Measurements from ENCODE around the gene GRIPAP1.

DNA sequence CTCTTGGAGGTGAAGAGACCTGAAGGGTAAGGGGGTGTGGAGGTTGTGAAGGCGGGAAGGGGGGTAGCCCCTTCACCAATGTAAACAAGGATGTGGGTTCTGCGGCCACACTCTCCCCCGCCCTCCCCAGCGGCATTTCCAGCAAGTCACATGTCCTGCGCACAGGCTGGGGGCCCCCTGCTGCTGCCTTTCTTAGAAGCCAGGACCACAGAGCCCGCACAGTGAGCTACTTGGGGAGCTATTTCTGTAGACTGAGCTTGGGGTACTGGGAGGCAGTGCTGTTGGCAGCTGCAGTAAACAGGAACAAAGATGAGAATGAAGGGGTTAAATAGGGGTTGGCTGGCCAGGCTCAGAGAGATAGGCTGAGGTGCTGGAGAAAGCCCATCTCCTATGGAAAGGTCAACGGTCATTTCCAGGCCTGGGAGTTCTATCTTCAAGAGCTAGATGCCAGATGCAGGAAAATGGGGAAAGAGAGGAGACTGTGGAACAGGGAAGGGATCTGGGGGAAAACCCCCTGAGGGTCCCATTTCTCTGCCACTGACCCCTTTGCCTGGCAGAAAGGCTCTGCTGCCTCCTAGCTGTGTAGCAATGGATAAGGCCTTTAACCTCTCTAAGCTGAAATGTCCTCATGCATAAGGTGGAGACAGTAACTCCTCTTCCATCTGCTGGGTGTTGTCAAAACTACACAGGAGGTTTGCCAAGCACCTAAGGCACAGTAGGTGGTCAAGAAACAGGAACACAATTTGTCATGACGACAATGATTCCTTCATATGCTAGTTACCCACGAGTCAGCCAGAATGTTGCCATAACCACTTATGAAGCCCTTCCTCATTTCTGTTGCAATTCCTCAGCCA, 64.8 kb downstream of the GRIPAP1 start:
- TF ChIP-seq ZC3H10 (CRISPR knock-in tag; IDR thresholded peaks at IDR 0.05) (no peak), ISL1 (CRISPR knock-in tag; IDR thresholded peaks at IDR 0.05) (no peak), CSRNP3 (CRISPR knock-in tag; IDR thresholded peaks at IDR 0.05) (no peak), ZFP30 (CRISPR knock-in tag; IDR thresholded peaks at IDR 0.05) (no peak), ARNTL (CRISPR knock-in tag; IDR thresholded peaks at IDR 0.05; ENCODE audit: borderline replicate concordance, low read depth) (no peak), PATZ1 (CRISPR knock-in tag; IDR thresholded peaks at IDR 0.05; ENCODE audit: borderline replicate concordance) (no peak), RARB (CRISPR knock-in tag; IDR thresholded peaks at IDR 0.05) (no peak)
